ENCODE results near the gene TTC16. TPM values are rescaled to one million over a fixed set of nuclear protein-coding genes. Genes with fewer than 3 reads are reported as not detected.

Gene TTC16
- polyA plus RNA-seq, 4 donors: 0.01 to 0.03 TPM; not detected in 2

- Histone ChIP-seq H3K36me3 (ENCODE audit: control insufficient read depth in 3 of 3, insufficient read depth in 2 of 3, low read depth in 1 of 3, low read length in 3 of 3) (peaks cover 0 to 2% (median 0%) of the 10 kb centered on the region in 3 donors), H3K27ac (ENCODE audit: low read depth in 1 of 3, low read length in 2 of 3) (no peak overlapping the region), H3K4me1 (ENCODE audit: control insufficient read depth in 3 of 3, insufficient read depth in 2 of 3, low read depth in 1 of 3, low read length in 2 of 3) (no peaks in the 10 kb centered on the region), H3K4me3 (ENCODE audit: low read depth in 1 of 3, low read length in 3 of 3) (no peak overlapping the region), H3K27me3 (ENCODE audit: control insufficient read depth in 3 of 3, insufficient read depth in 3 of 3, low read length in 3 of 3) (no peaks in the 10 kb centered on the region), H3K9me3 (ENCODE audit: control insufficient read depth in 2 of 2, insufficient read depth in 1 of 2, low read depth in 1 of 2, low read length in 1 of 2) (no peaks in the 10 kb centered on the region)
- DNase-seq (no peak), FAIRE-seq (no peak)
- 80 to 84% (median 84%) methylated on average over 11 to 12 of the region's 12 CpGs for WGBS, 3 donors
These were observed 10.1 kb upstream of the TTC16 start for GRCh38 chr9:127705577-127706379.

DNA sequence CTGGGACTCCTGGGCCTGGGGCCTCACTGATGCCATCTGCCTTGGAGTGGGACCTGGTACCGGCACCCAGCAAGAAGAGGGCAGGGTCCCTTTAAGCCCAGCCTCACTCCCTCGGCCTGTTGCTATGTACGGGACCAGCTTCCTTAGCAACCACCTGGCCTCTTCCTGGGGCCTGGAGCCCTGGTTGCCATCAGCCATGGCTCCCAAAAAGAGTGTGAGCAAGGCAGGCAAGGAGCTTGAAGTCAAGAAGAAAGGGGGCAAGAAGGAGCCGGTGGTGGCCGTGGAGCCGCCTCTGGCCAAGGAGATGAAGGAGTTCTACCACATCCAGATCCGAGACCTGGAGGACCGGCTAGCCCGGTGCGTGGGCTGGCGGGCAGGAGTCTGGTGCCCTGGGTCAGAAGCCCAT lies 9.0 kb upstream of the TTC16 start, which contains the start of gene CFAP157:
Gene CFAP157 (plus strand): TSS at position 153 of the 406 bp plus-strand sequence. CDS start 44 bp downstream, at position 197.
- no peaks in the 10 kb centered on the region for H3K27me3 ChIP-seq (ENCODE audit: control insufficient read depth in 3 of 3, insufficient read depth in 3 of 3, low read length in 3 of 3)
- no peak within 1 kb of the TSS for H3K27ac ChIP-seq (ENCODE audit: low read depth in 1 of 3, low read length in 2 of 3)
- 61 to 69% (median 66%) methylated on average over 10 to 11 of the region's 11 CpGs for WGBS, 3 donors
- DNase-seq: peak; percentile 25 to 40
- H3K9me3 ChIP-seq (ENCODE audit: control insufficient read depth in 2 of 2, insufficient read depth in 1 of 2, low read depth in 1 of 2, low read length in 1 of 2): no peaks in the 10 kb centered on the region
- no peak for FAIRE-seq
- H3K36me3 ChIP-seq (ENCODE audit: control insufficient read depth in 3 of 3, insufficient read depth in 2 of 3, low read depth in 1 of 3, low read length in 3 of 3): peaks cover 0 to 5% (median 0%) of the 10 kb centered on the region in 3 donors
- H3K4me3 ChIP-seq (ENCODE audit: low read depth in 1 of 3, low read length in 3 of 3): no peak within 1 kb of the TSS
- no peaks in the 10 kb centered on the region for H3K4me1 ChIP-seq (ENCODE audit: control insufficient read depth in 3 of 3, insufficient read depth in 2 of 3, low read depth in 1 of 3, low read length in 2 of 3)

DNA sequence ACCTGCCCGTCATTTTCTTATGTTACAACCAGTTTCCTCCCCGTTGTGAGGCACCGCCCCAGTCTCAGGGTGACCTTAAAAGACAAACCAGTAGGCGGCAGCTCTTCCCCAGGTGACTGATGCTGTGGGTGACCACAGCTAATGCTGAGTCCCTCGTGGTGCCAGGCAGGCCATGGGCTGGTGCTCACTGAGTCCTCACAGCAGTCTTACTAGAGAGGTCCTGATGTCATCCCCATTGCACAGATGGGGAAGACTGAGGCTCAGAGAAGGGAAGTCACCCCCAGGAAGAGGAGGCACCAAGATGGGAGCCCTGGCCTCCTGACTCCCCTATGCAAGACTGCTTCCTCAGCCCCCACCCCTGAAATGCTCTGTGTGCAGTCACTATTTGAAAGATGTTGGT lies 8.1 kb upstream of the TTC16 start:
- Histone ChIP-seq H3K9me3 (ENCODE audit: control insufficient read depth in 2 of 2, insufficient read depth in 1 of 2, low read depth in 1 of 2, low read length in 1 of 2) (no peaks in the 10 kb centered on the region), H3K27me3 (ENCODE audit: control insufficient read depth in 3 of 3, insufficient read depth in 3 of 3, low read length in 3 of 3) (no peaks in the 10 kb centered on the region), H3K4me1 (ENCODE audit: control insufficient read depth in 3 of 3, insufficient read depth in 2 of 3, low read depth in 1 of 3, low read length in 2 of 3) (no peaks in the 10 kb centered on the region), H3K27ac (ENCODE audit: low read depth in 1 of 3, low read length in 2 of 3) (no peak overlapping the region), H3K4me3 (ENCODE audit: low read depth in 1 of 3, low read length in 3 of 3) (no peak overlapping the region), H3K36me3 (ENCODE audit: control insufficient read depth in 3 of 3, insufficient read depth in 2 of 3, low read depth in 1 of 3, low read length in 3 of 3) (peaks cover 0 to 9% (median 0%) of the 10 kb centered on the region in 3 donors)
- DNase-seq: peak in 1 of 2 donors; percentile 16
- no peak for FAIRE-seq
- 15 to 39% (median 28%) methylated on average over 5 of the region's 5 CpGs for WGBS, 3 donors

DNA sequence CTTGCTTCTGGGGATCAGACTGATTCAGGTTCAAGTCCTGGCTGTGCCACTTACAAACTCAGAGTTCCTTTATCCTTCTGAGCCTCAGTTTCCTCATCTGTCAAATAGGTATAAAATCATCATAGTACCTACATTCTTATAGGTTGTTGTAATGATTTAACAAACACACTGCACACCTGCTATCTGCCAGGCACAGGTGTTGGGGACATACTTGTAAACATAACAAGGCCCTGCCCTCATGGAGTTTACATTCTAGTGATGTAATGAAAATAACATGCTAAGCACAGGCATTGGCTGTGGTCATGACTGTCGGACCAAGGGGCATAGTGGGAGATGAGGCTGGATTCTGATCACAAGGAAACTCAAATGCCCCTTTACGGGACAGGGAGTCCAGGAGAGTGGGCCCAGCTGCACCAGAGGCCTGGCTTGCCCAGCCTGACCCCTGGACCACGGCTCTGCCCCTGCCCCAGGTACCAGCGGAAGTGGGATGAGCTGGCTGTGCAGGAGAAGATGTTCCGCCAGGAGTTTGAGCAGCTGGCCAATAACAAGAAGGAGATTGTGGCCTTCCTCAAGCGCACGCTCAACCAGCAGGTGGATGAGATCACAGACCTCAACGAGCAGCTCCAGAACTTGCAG lies 6.8 kb upstream of the TTC16 start:
- no peaks in the 10 kb centered on the region for H3K27me3 ChIP-seq (ENCODE audit: control insufficient read depth in 3 of 3, insufficient read depth in 3 of 3, low read length in 3 of 3)
- no peaks in the 10 kb centered on the region for H3K4me1 ChIP-seq (ENCODE audit: control insufficient read depth in 3 of 3, insufficient read depth in 2 of 3, low read depth in 1 of 3, low read length in 2 of 3)
- 85 to 91% (median 91%) methylated on average over 8 of the region's 8 CpGs for WGBS, 3 donors
- FAIRE-seq (no peak), DNase-seq (no peak)
- no peak overlapping the region for H3K27ac ChIP-seq (ENCODE audit: low read depth in 1 of 3, low read length in 2 of 3)
- no peaks in the 10 kb centered on the region for H3K9me3 ChIP-seq (ENCODE audit: control insufficient read depth in 2 of 2, insufficient read depth in 1 of 2, low read depth in 1 of 2, low read length in 1 of 2)
- peaks cover 0 to 12% (median 0%) of the 10 kb centered on the region in 3 donors for H3K36me3 ChIP-seq (ENCODE audit: control insufficient read depth in 3 of 3, insufficient read depth in 2 of 3, low read depth in 1 of 3, low read length in 3 of 3)
- no peak overlapping the region for H3K4me3 ChIP-seq (ENCODE audit: low read depth in 1 of 3, low read length in 3 of 3)

DNA sequence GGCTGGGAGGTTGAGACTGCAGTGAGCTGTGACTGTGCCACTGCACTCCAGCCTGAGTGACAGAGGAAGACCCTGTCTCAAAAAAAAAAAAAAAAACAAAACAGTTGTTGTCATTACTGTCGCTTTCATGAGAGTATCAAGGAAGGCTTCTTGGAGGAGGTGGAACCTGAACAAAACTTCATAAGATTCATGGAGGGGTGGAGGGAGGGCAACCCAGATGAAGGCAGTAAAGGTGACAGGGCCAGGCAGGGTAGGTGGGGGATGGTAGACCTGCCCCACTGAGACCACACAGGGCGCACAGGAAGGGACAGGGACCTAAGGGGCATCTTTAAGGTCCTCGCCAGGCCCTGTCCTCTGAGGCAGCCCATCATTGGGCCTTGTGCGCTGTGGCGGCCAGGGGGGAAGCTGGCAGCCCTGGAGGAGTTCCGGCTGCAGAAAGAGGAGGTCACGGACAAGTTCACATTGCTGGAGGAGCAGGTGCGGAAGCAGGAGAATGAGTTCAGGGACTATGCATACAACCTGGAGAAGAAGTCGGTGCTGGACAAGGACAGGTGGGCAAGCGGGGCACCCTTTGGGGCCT lies 5.6 kb upstream of the TTC16 start:
- no peak for FAIRE-seq
- H3K27ac ChIP-seq (ENCODE audit: low read depth in 1 of 3, low read length in 2 of 3): no peak overlapping the region
- H3K4me1 ChIP-seq (ENCODE audit: control insufficient read depth in 3 of 3, insufficient read depth in 2 of 3, low read depth in 1 of 3, low read length in 2 of 3): peaks cover 0 to 4% (median 0%) of the 10 kb centered on the region in 3 donors
- H3K36me3 ChIP-seq (ENCODE audit: control insufficient read depth in 3 of 3, insufficient read depth in 2 of 3, low read depth in 1 of 3, low read length in 3 of 3): peaks cover 0 to 12% (median 0%) of the 10 kb centered on the region in 3 donors
- no peaks in the 10 kb centered on the region for H3K27me3 ChIP-seq (ENCODE audit: control insufficient read depth in 3 of 3, insufficient read depth in 3 of 3, low read length in 3 of 3)
- no peak for DNase-seq
- no peaks in the 10 kb centered on the region for H3K9me3 ChIP-seq (ENCODE audit: control insufficient read depth in 2 of 2, insufficient read depth in 1 of 2, low read depth in 1 of 2, low read length in 1 of 2)
- no peak overlapping the region for H3K4me3 ChIP-seq (ENCODE audit: low read depth in 1 of 3, low read length in 3 of 3)
- 92 to 94% (median 94%) methylated on average over 10 of the region's 10 CpGs for WGBS, 3 donors

GRCh38 chr9:127711226-127711701 lies 4.6 kb upstream of the TTC16 start:
- 66 to 84% (median 67%) methylated on average over 9 of the region's 9 CpGs for WGBS, 3 donors
- FAIRE-seq: no peak
- Histone ChIP-seq H3K27ac (ENCODE audit: low read depth in 1 of 3, low read length in 2 of 3) (no peak overlapping the region), H3K27me3 (ENCODE audit: control insufficient read depth in 3 of 3, insufficient read depth in 3 of 3, low read length in 3 of 3) (no peaks in the 10 kb centered on the region), H3K36me3 (ENCODE audit: control insufficient read depth in 3 of 3, insufficient read depth in 2 of 3, low read depth in 1 of 3, low read length in 3 of 3) (peaks cover 0 to 12% (median 0%) of the 10 kb centered on the region in 3 donors), H3K4me3 (ENCODE audit: low read depth in 1 of 3, low read length in 3 of 3) (no peak overlapping the region), H3K4me1 (ENCODE audit: control insufficient read depth in 3 of 3, insufficient read depth in 2 of 3, low read depth in 1 of 3, low read length in 2 of 3) (peaks cover 0 to 8% (median 0%) of the 10 kb centered on the region in 3 donors), H3K9me3 (ENCODE audit: control insufficient read depth in 2 of 2, insufficient read depth in 1 of 2, low read depth in 1 of 2, low read length in 1 of 2) (no peaks in the 10 kb centered on the region)
- no peak for DNase-seq

- Histone ChIP-seq H3K27me3 (ENCODE audit: control insufficient read depth in 3 of 3, insufficient read depth in 3 of 3, low read length in 3 of 3) (no peaks in the 10 kb centered on the region), H3K9me3 (ENCODE audit: control insufficient read depth in 2 of 2, insufficient read depth in 1 of 2, low read depth in 1 of 2, low read length in 1 of 2) (no peaks in the 10 kb centered on the region), H3K4me1 (ENCODE audit: control insufficient read depth in 3 of 3, insufficient read depth in 2 of 3, low read depth in 1 of 3, low read length in 2 of 3) (peaks cover 0 to 10% (median 0%) of the 10 kb centered on the region in 3 donors), H3K36me3 (ENCODE audit: control insufficient read depth in 3 of 3, insufficient read depth in 2 of 3, low read depth in 1 of 3, low read length in 3 of 3) (peaks cover 0 to 12% (median 0%) of the 10 kb centered on the region in 3 donors), H3K4me3 (ENCODE audit: low read depth in 1 of 3, low read length in 3 of 3) (no peak overlapping the region), H3K27ac (ENCODE audit: low read depth in 1 of 3, low read length in 2 of 3) (no peak overlapping the region)
- 81 to 89% (median 81%) methylated on average over 11 of the region's 11 CpGs for WGBS, 3 donors
- FAIRE-seq (no peak), DNase-seq (no peak)
These were observed 4.0 kb upstream of the TTC16 start for GRCh38 chr9:127711831-127712274.

- no peaks in the 10 kb centered on the region for H3K27me3 ChIP-seq (ENCODE audit: control insufficient read depth in 3 of 3, insufficient read depth in 3 of 3, low read length in 3 of 3)
- DNase-seq (no peak), FAIRE-seq (no peak)
- peaks cover 0 to 12% (median 0%) of the 10 kb centered on the region in 3 donors for H3K36me3 ChIP-seq (ENCODE audit: control insufficient read depth in 3 of 3, insufficient read depth in 2 of 3, low read depth in 1 of 3, low read length in 3 of 3)
- WGBS, 3 donors: 91 to 92% (median 92%) methylated on average over 11 of the region's 11 CpGs
- no peaks in the 10 kb centered on the region for H3K9me3 ChIP-seq (ENCODE audit: control insufficient read depth in 2 of 2, insufficient read depth in 1 of 2, low read depth in 1 of 2, low read length in 1 of 2)
- no peak overlapping the region for H3K27ac ChIP-seq (ENCODE audit: low read depth in 1 of 3, low read length in 2 of 3)
- H3K4me1 ChIP-seq (ENCODE audit: control insufficient read depth in 3 of 3, insufficient read depth in 2 of 3, low read depth in 1 of 3, low read length in 2 of 3): peaks cover 0 to 10% (median 0%) of the 10 kb centered on the region in 3 donors
- H3K4me3 ChIP-seq (ENCODE audit: low read depth in 1 of 3, low read length in 3 of 3): no peak overlapping the region
These were observed 3.5 kb upstream of the TTC16 start for GRCh38 chr9:127712371-127712770.
